Esophagus squamous epithelium (tissue), 5 donors: ENCODE data around the gene ATF7IP. TPM values are rescaled to one million over a fixed set of nuclear protein-coding genes. Genes with fewer than 3 reads are reported as not detected.
A peak's percentile ranks its signal among the peaks of the same experiment; 100 is the strongest.

Experiments
- DNase-seq: peaks from one replicate; lab custom pipeline; 2025; lab: John Stamatoyannopoulos, UW
- H3K27ac ChIP-seq, 4 donors: fragments of 200-600 bp; sonication (generic); one replicate each; pipeline ENCODE4 v1.5.1; 2016 to 2019; ENCODE audit warnings: mild to moderate bottlenecking in 1 of 4
- H3K27me3 ChIP-seq, 4 donors: fragments of 200-600 bp; sonication (generic); 1 replicate in 3 of 4; 2 replicates in 1 of 4; pipeline versions ENCODE4 v1.5.1 to v1.6.0; 2017 to 2021; ENCODE audit warnings: antibody characterized with exemption in 1 of 4
- H3K36me3 ChIP-seq, 3 donors: fragments of 200-600 bp; sonication (generic); one replicate each; pipeline ENCODE4 v1.5.1; 2016 to 2019
- H3K4me1 ChIP-seq, 3 donors: fragments of 200-600 bp; sonication (generic); one replicate each; pipeline ENCODE4 v1.5.1; 2017 to 2019
- H3K4me3 ChIP-seq, 4 donors: fragments of 200-600 bp; sonication (generic); 1 replicate in 3 of 4; 2 replicates in 1 of 4; pipeline ENCODE4 v1.5.1; 2016 to 2019; ENCODE audit warnings: mild to moderate bottlenecking in 2 of 4, moderate library complexity in 1 of 4
- H3K9me3 ChIP-seq, 3 donors: fragments of 200-600 bp; sonication (generic); one replicate each; pipeline ENCODE4 v1.5.1; 2016 to 2019
- CTCF ChIP-seq, 6 experiments: fragments of 450-650 bp in 4 of 6; fragments of 200-600 bp in 2 of 6; sonication (generic) in 2 of 6; IDR thresholded peaks; one replicate each; pipeline ENCODE4 v1.5.1; 2016 to 2019; ENCODE audit warnings: antibody characterized with exemption in 6 of 6, mild to moderate bottlenecking in 4 of 6, moderate library complexity in 4 of 6
- POLR2A ChIP-seq, 4 donors: fragments of 450-650 bp; IDR thresholded peaks; one replicate each; pipeline ENCODE4 v1.6.1; 2017; ENCODE audit warnings: antibody characterized with exemption in 4 of 4, mild to moderate bottlenecking in 4 of 4, moderate library complexity in 3 of 4
- WGBS, 2 donors: methylation state at CpG; one replicate each; pipeline ENCODE4 v1.1.5; 2018; 5-methylcytosine and 5-hydroxymethylcytosine counted together
- intact Hi-C: fragments of 100-400 bp; cut with DNase I; formaldehyde crosslinking; loops from one replicate; pipeline ENCODE4 v1.15.0; 2022
- total RNA-seq, 4 donors: library from RNA; depleted of rRNA; stranded (reverse); fragments of >200 nt; gene quantifications; one replicate each; pipeline ENCODE4 v1.1.0, GENCODE V29; 2016
- donor health status: DM: yes; HTN: yes; CAD: no.

The ATF7IP gene
- total RNA-seq, 4 donors from 2014 or later: 29.2 to 38.7 (median 34.8) TPM

DNA sequence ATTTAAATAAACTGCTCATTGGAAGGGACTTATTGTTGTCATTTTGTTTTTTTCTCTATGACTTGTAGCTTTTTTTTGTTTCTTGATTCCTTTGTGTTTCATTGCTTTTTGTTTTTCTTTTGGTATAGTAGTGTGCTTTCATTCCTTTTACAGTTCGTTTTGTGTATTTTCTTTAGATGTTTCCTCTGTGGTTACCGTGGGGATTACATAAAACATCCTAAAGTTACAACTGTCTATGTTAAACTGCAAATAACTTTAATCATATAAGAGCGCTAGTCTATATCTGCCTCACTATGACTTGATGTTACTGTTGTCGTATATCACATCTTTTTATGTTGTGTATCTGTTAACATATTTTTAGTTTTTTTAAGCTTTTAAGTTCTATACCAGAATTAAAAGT lies 86.9 kb downstream of the ATF7IP start:
- Histone ChIP-seq H3K27me3 (no peaks in the 10 kb centered on the region), H3K4me3 (no peak overlapping the region), H3K27ac (no peak overlapping the region), H3K4me1 (no peaks in the 10 kb centered on the region), H3K36me3 (peaks cover 0 to 94% (median 5%) of the 10 kb centered on the region in 3 donors), H3K9me3 (no peaks in the 10 kb centered on the region)
- intact Hi-C loops: no loop called here
- no peak for TF ChIP-seq CTCF (IDR thresholded peaks at IDR 0.05)
- no peak for TF ChIP-seq POLR2A (IDR thresholded peaks at IDR 0.05)
- 72 to 75% methylated on average over 4 of the region's 4 CpGs for WGBS, 2 donors
- DNase-seq: no peak

GRCh38 chr12:14452865-14453264 lies 87.4 kb downstream of the ATF7IP start:
- 88 to 100% methylated on average over 1 of the region's 1 CpG for WGBS, 2 donors
- TF ChIP-seq CTCF (IDR thresholded peaks at IDR 0.05): no peak
- TF ChIP-seq POLR2A (IDR thresholded peaks at IDR 0.05): no peak
- H3K4me3 ChIP-seq: no peak overlapping the region
- H3K4me1 ChIP-seq: no peaks in the 10 kb centered on the region
- DNase-seq: no peak
- intact Hi-C loops: no loop called here
- H3K9me3 ChIP-seq: no peaks in the 10 kb centered on the region
- no peak overlapping the region for H3K27ac ChIP-seq
- peaks cover 0 to 94% (median 4%) of the 10 kb centered on the region in 3 donors for H3K36me3 ChIP-seq
- H3K27me3 ChIP-seq: no peaks in the 10 kb centered on the region

DNA sequence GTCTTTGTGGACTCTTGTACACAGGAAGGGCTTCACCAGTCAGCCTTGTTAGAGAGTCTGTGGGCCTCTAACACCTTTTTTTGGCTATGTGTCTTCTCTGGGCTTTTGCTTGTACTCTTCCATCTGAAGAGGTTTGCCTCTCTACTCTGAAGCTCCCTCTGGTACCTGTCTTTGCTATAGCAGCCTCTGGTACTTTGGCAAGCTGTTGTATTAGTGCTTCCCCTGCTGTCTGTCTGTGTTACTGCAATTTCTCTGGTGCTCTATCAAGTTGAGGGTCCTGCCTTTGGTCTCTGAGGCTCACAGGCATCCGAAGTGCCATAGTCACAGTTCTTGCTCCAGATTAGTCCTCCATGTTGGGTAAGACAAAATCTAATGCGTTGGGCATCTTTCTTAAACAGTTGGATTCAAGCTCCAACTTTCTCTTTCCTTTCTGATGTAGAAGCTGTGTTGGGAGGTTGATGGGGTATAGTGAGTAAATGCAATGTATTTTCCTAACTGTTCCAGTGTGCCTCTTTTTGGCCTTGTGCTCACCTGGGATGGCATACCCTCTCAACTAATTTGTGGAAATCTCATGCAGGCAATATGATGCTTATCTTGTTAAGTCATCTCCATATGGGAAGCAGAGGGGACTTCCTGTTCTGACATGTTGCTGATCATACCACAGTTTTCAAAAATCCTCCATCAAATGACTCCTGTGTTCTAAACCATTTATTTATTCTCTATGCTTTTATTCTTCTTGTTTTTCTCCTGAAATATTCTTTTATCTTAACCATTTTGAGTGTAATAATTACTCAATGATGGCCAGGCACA lies 88.8 kb downstream of the ATF7IP start:
- DNase-seq: no peak
- intact Hi-C loops: no loop called here
- Histone ChIP-seq H3K36me3 (peaks cover 0 to 94% (median 10%) of the 10 kb centered on the region in 3 donors), H3K27me3 (no peaks in the 10 kb centered on the region), H3K9me3 (no peaks in the 10 kb centered on the region), H3K4me1 (no peaks in the 10 kb centered on the region), H3K27ac (no peak overlapping the region), H3K4me3 (no peak overlapping the region)
- TF ChIP-seq POLR2A (IDR thresholded peaks at IDR 0.05) (no peak), CTCF (IDR thresholded peaks at IDR 0.05) (peak in 5 of 6 experiments; percentile 24 to 77 (median 43))
- WGBS, 2 donors: 65 to 79% methylated on average over 2 of the region's 2 CpGs

GRCh38 chr12:14460212-14460841 lies 94.8 kb downstream of the ATF7IP start:
- H3K4me1 ChIP-seq: no peaks in the 10 kb centered on the region
- 90 to 92% methylated on average over 5 of the region's 5 CpGs for WGBS, 2 donors
- no peaks in the 10 kb centered on the region for H3K27me3 ChIP-seq
- H3K9me3 ChIP-seq: no peaks in the 10 kb centered on the region
- peaks cover 0 to 84% (median 13%) of the 10 kb centered on the region in 3 donors for H3K36me3 ChIP-seq
- TF ChIP-seq CTCF (IDR thresholded peaks at IDR 0.05): no peak
- TF ChIP-seq POLR2A (IDR thresholded peaks at IDR 0.05): no peak
- intact Hi-C loops: no loop called here
- DNase-seq: no peak
- no peak overlapping the region for H3K27ac ChIP-seq
- H3K4me3 ChIP-seq: no peak overlapping the region

DNA sequence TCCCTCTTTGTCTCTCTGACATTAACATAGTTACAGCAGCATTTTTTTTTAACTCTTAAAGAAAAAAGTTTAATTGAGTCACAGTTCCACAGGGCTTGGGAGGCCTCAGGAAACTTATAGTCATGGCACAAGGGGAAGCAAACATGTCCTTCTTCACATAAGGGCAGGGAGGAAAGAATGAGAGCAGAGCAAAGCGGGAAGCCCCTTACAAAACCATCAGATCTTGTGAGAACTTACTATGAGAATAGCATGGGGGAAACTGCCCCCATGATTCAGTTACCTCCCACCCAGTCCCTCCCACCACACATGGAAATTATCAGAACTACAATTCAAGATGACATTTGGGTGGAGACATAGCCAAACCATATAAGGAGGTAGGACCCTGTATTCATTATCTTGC lies 106.0 kb downstream of the ATF7IP start:
- Histone ChIP-seq H3K9me3 (peaks cover 5 to 54% (median 39%) of the 10 kb centered on the region in 3 donors), H3K36me3 (peaks cover 7 to 97% (median 10%) of the 10 kb centered on the region in 3 donors)
- no peak for DNase-seq

More for the DNA sequence above, 106.0 kb downstream of the ATF7IP start:
- intact Hi-C loops: no loop called here
- no peak overlapping the region for H3K27ac ChIP-seq
- no peaks in the 10 kb centered on the region for H3K4me1 ChIP-seq
- no peaks in the 10 kb centered on the region for H3K27me3 ChIP-seq
- WGBS, 2 donors: 100% methylated on average over 1 of the region's 1 CpG
- H3K4me3 ChIP-seq: no peak overlapping the region
- no peak for TF ChIP-seq CTCF (IDR thresholded peaks at IDR 0.05)
- no peak for TF ChIP-seq POLR2A (IDR thresholded peaks at IDR 0.05)
